Right cardiac atrium (tissue), 5 donors: Measurements from ENCODE around the gene KRTCAP2. TPM values are rescaled to one million over a fixed set of nuclear protein-coding genes. Genes with fewer than 3 reads are reported as not detected.
A peak's percentile ranks its signal among the peaks of the same experiment; 100 is the strongest.
"Not testable (repeated sequence)": the region's sequence is repeated elsewhere in the genome, so short reads cannot be mapped to it uniquely, and the experiment has no call there.

Experiments
- ATAC-seq, 2 donors: fragments of 200-7000 bp; cut with Tn5 transposase; one replicate each; pipeline versions ENCODE4 v1.8.0 to v1.9.1; 2020; ENCODE audit warnings: moderate library complexity in 2 of 2, mild to moderate bottlenecking in 1 of 2
- DNase-seq, 3 donors: peaks; one replicate each; pipeline ENCODE4 v3.0.0-alpha.2; 2020
- H3K27ac ChIP-seq: one replicate; pipeline ENCODE4 v1.5.1; 2013; ENCODE audit warnings: mild to moderate bottlenecking, low read length, control low read depth, moderate library complexity
- H3K27me3 ChIP-seq: one replicate; pipeline ENCODE4 v1.6.1; 2013; ENCODE audit not compliant: control insufficient read depth, insufficient read depth
- H3K4me1 ChIP-seq: one replicate; pipeline ENCODE4 v1.6.1; 2013; ENCODE audit warnings: low read length; ENCODE audit not compliant: control insufficient read depth, insufficient read depth
- H3K4me3 ChIP-seq: one replicate; pipeline ENCODE4 v1.5.1; 2013; ENCODE audit warnings: low read length, control low read depth
- H3K9me3 ChIP-seq: one replicate; pipeline ENCODE4 v1.6.1; 2013; ENCODE audit warnings: low read length; ENCODE audit not compliant: control insufficient read depth
- WGBS: extraction: QIAGEN DNeasy Blood & Tissue Kit; methylation state at CpG from one replicate; pipeline ENCODE4 v1.1.7; 2013; 5-methylcytosine and 5-hydroxymethylcytosine counted together
- intact Hi-C, 4 donors: fragments of 100-400 bp; cut with DNase I; formaldehyde crosslinking; loops; one replicate each; pipeline versions ENCODE4 v1.11.0 to v1.14.0; 2022 to 2023
- polyA plus RNA-seq: library from polyadenylated mRNA; stranded (reverse); fragments of 200-250 nt; gene quantifications from one replicate; pipeline ENCODE4 v1.2.3, GENCODE V29; 2013
- total RNA-seq, 4 donors: library from RNA; stranded (reverse); fragmentation: NEBNext Ultra II Directional; extraction: Animal tissue kit (Norgen Biotek cat#: 25700); gene quantifications; one replicate each; pipeline ENCODE4 v1.2.1, GENCODE V29; 2021
- donor health status: healthy with polysubstance abuse.
- donor health status: DM: no; HTN: yes; CAD: no.
- donor health status: DM: no; HTN: no; CAD: no.
- donor health status: DM: no; HTN: yes; CAD: no; lungs with severe emphysema.
- donor health status: DM: yes; HTN: yes; CAD: no.

Gene KRTCAP2
- total and polyA plus RNA-seq, 5 donors = 122 to 217 (median 137) TPM

DNA sequence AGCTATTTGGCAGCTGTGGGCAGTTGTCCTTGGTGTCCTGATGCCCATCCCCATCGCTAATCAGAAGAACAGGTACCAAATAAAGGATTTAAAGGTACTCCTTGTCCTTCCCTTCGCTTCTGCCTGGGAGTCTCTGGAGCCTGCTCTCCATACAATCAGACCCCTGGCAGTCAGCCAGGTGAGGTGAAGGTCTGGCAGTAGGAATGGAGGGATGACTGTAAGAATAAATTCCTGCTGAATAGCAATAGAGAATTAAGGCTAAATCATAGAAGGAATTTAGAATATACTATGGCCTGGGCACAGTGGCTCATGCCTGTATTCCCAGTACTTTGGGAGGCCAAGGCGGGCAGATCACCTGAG is 25.4 kb upstream of the KRTCAP2 start:
- Histone ChIP-seq H3K27me3 (no peaks in the 10 kb centered on the region), H3K4me1 (peaks cover 3% of the 10 kb centered on the region), H3K9me3 (no peaks in the 10 kb centered on the region), H3K27ac (no peak overlapping the region), H3K4me3 (no peak overlapping the region)
- WGBS = 94% methylated on average over 3 of the region's 3 CpGs
- intact Hi-C loops = no loop called here
- DNase-seq (no peak), ATAC-seq (no peak)

DNA sequence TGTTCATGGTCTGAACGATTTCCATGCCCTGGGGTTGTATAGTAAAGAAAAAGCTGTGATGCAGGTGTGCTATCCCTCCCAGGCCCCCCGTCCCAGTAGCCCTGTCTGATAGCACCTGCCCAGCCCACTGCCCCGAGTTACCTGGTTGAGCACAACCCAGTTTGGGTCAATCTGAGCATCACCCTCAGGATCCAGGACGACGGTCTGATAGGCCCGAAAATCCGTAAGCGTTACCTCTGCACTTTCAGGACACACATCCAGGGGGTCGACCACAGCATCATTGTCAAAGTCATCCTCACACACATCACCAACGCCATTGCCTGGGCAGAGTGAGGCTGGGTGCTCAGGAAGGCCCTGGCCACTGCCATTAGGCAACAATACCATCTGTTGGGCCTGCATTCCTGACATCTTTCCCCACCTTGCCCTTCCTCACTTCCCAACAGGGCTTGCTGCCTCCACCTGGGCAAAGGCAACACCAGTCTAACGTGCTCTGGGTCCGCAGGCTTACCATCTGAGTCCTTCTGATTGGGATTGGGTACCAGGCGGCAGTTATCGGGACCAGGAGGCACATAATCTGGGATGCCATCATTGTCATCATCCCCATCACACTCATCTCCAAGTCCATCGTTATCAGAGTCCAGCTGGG is 24.9 kb upstream of the KRTCAP2 start:
- Histone ChIP-seq H3K4me3 (no peak overlapping the region), H3K27ac (no peak overlapping the region), H3K27me3 (no peaks in the 10 kb centered on the region), H3K9me3 (no peaks in the 10 kb centered on the region), H3K4me1 (peaks cover 3% of the 10 kb centered on the region)
- no peak for ATAC-seq
- DNase-seq = no peak
- intact Hi-C loops = no loop called here
- WGBS = 89% methylated on average over 15 of the region's 15 CpGs

DNA sequence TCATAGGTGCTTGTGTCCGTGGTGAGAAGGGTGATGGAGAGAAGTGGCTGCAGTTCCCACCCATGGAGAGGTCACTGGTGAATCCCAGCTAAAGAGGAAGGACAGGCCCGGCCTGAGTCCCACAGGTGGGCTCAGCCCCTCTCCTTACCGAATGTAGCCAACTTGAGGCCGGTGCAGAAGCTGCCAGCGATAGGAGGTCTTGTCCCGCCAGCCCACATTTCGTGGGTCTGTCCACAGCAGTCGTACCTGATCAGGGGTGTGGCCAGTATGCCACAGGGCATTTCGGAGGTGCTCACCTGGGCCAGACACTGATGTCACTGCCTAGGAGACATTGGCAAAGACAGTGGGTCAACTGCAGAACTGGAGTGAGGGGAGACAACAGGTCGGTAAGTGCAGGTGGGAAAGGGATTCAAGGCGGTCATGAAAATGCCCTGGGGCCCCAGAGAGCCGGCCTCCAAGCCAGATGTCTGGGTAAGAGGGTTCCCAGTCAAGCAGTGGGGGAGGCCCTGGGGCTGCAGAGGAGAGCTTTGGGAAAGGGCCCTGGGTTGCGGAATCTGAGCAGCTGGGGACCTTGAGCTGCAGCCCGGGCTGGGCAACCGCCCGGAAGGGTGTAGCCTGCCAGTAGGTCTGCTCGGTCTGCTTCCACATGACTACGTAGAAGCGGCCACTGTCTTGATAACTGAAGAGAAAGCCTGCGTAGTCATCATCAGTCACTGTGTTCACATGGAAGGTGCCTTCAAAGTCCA is 24.0 kb upstream of the KRTCAP2 start:
- Histone ChIP-seq H3K4me3 (no peak overlapping the region), H3K4me1 (peaks cover 3% of the 10 kb centered on the region), H3K27ac (no peak overlapping the region), H3K9me3 (no peaks in the 10 kb centered on the region), H3K27me3 (no peaks in the 10 kb centered on the region)
- no peak for ATAC-seq
- DNase-seq = peak; percentile 71 to 78 (median 73)
- 89% methylated on average over 20 of the region's 20 CpGs for WGBS
- intact Hi-C loops = no loop called here

DNA sequence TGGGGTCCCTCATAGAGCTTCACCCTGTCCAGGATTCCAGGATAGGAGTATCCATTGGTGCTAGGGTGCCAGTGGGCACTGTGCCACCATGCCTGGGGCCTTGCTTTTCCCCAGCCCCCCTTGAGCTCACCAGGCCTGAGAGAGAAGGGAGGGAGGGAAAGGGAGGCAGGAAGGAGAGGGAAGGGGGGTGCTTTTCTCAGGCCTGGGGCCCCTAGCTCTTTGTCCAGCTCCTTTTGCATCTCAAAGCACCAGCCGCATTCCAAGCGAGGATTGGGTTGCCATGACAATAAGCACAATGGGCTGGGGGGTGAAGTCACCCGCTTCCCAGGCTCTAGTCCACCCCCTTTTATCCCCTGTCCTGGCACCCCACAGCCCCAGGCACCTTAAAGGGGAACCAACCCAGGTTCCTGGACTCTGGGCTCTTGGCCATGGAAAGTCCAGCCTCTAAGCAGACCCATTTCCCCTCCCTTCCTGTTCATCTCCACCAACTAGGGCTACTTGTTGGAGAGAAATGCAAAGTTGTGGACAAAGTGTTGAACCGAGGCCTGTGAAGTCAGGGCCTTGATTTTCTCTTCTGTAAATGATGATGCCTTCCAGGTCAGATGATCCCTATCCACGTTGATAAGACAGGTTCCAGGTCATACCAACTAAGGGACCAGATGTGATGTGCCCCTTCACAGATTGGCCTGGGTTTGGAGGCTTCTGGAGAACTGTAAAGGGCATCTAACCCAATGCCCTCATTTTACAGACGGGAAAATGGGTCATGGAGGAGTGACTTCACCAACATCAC is 23.2 kb upstream of the KRTCAP2 start:
- Histone ChIP-seq H3K27me3 (no peaks in the 10 kb centered on the region), H3K27ac (no peak overlapping the region), H3K4me1 (peaks cover 3% of the 10 kb centered on the region), H3K9me3 (no peaks in the 10 kb centered on the region), H3K4me3 (no peak overlapping the region)
- intact Hi-C loops = no loop called here
- ATAC-seq (no peak), DNase-seq (peak in 1 of 3 donors; percentile 61)
- 80% methylated on average over 6 of the region's 6 CpGs for WGBS

DNA sequence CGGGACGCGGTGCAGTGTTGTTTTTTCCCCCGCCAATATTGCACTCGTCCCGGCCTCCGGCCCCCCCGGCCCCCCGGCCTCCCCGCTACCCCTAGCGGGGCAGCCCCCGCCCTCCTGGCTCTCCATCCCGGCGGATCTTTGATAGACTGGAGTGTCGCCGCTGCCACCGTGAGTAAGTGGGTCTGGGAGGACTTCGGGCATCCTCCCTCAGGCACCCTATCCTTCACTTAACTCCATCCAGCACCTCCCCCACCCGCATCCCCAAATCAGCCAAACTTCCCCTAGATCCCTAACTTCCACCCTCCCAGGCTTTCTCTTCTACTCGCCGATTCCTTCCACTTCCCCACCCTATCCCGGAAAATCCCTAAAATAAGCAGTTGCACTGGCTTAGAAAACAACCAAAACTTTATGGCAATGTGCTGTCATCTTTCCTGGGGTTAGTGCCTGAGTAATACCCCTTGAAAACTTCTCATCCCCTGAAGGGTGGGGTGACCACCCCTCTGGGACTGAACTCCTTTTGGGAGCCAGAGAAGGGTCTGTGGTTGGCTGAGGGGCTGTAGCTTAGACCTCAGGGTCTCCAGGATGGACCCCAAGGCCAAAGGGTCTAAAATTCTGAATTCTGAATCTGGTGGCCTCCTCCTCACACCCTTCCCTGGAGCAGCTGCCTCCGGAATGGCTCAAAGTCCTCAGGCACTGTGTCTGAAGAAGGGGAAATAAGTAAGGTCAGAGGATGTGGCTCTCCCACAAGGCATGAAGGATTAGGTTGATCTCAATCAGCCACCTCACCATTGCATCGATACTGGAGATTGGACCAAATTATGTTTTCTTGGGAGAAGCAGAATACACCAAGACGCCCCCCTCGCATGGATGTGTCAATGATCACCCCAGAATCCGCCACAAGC is 22.3 kb upstream of the KRTCAP2 start:
- 21% methylated on average over 27 of the region's 27 CpGs for WGBS
- H3K4me1 ChIP-seq = peaks cover 3% of the 10 kb centered on the region
- DNase-seq = peak; percentile 21 to 69 (median 39)
- no peaks in the 10 kb centered on the region for H3K9me3 ChIP-seq
- peak; percentile 0 to 2 for ATAC-seq
- H3K27ac ChIP-seq = peak overlapping the region; percentile 49
- H3K27me3 ChIP-seq = no peaks in the 10 kb centered on the region
- H3K4me3 ChIP-seq = peak overlapping the region; percentile 52
- intact Hi-C loops = no loop called here

DNA sequence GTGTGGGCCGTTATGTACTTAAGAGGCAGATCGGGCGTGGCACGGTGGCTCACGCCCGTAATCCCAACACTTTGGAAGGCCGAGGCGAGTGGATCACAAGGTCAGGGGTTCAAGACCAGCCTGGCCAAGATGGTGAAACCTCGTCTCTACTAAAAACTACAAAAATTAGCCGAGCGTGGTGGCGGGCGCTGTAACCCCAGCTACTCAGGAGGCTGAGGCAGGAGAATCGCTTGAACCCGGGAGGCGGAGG is 20.8 kb upstream of the KRTCAP2 start:
- peak overlapping the region; percentile 83 for H3K27ac ChIP-seq
- DNase-seq, intact Hi-C loops, H3K9me3 ChIP-seq, H3K4me1 ChIP-seq, ATAC-seq, H3K27me3 ChIP-seq: not testable (repeated sequence)
- WGBS = 4% methylated on average over 16 of the region's 16 CpGs
- H3K4me3 ChIP-seq = peak overlapping the region; percentile 11

DNA sequence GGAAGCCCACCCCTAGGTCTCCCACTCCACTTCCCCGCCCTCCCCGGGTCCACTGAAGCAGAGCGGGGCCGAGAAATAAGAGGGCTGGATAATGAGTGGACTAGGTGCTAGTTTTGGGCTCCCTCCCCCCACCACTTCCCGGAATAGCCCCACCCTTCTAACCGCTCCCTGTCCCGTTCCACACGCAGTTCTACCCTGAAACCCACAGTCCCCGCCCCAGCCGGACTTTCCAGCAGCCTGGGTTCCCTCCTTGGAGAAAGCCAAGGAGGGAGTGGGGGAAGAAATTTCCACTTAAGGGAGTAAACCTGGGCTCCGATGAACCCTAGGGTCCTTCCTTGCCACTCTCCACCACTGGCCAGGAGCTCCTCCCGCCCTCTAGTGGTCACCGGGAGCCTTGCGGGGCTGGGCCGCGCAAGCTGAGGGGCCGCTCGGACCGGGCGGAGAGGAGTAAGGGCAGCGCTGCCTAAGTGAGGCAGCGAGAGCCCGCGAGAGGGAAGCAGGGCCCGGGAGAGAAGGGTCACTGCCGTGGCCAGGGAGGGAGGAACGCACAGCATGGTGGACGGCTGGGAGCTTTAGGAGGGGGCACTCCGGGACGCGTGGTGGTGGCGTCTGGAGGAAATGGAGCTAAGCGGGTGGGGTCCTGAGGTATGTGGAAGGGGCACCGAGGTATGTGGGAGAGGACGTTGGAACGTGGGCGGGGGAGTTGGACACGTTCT is 20.3 kb upstream of the KRTCAP2 start:
- intact Hi-C loops = no loop called here
- DNase-seq (peak; percentile 94 to 96 (median 96)), ATAC-seq (peak; percentile 85 to 86)
- H3K4me3 ChIP-seq = peak overlapping the region; percentile 11
- H3K4me1 ChIP-seq = peaks cover 3% of the 10 kb centered on the region
- H3K27ac ChIP-seq = peak overlapping the region; percentile 83
- H3K27me3 ChIP-seq = no peaks in the 10 kb centered on the region
- under 1% methylated on average over 38 of the region's 38 CpGs for WGBS
- H3K9me3 ChIP-seq = no peaks in the 10 kb centered on the region

DNA sequence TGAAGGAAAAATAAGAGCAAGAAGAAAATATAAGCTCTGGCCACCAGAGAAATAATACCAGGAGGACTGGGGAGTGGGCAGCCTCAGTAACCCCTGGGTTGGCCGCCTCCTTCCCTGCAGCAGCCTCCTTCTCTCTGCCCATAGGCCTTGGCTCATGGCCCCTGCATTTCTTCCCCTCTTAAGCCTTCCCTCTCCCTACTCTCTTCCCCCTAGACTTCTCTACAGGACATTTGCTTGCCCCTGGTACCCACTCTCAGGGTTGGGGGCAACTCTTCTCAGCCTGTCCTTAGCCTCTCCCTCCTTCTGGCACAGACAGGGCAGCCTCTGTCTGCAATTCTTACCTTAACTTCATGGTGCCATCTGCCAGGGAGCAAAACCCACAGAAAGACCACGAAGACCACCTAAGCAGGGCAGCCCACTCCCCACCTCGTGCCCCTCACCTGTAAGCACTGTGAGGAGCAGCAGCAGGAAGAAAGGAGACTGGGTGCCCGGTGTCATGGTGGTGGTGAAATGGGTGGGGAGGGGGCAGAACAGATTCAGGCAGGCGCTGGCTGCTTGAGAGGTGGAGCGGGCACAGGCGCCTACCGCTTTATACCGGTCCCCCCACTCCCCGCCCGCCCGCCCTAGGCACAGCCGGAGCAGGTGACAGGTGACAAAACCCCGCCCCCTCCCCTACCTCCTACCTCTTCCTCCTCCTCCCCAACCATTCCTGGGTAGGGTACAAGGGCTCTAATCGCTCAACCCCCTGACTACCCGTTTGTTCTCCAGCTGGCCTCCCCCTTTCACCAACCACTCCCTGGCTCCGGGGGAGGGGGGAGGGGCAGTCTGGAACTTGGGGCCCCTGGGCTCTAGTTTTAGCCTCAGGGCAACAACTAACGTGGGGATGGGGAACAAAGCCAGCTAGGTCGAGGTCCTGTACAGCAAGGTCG is 19.5 kb upstream of the KRTCAP2 start:
- H3K4me1 ChIP-seq = peaks cover 3% of the 10 kb centered on the region
- H3K9me3 ChIP-seq = no peaks in the 10 kb centered on the region
- H3K27me3 ChIP-seq = no peaks in the 10 kb centered on the region
- intact Hi-C loops = no loop called here
- peak; percentile 6 to 19 for ATAC-seq
- peak overlapping the region; percentile 37 for H3K27ac ChIP-seq
- peak in 1 of 3 donors; percentile 14 for DNase-seq
- H3K4me3 ChIP-seq = no peak overlapping the region
- 48% methylated on average over 20 of the region's 20 CpGs for WGBS

DNA sequence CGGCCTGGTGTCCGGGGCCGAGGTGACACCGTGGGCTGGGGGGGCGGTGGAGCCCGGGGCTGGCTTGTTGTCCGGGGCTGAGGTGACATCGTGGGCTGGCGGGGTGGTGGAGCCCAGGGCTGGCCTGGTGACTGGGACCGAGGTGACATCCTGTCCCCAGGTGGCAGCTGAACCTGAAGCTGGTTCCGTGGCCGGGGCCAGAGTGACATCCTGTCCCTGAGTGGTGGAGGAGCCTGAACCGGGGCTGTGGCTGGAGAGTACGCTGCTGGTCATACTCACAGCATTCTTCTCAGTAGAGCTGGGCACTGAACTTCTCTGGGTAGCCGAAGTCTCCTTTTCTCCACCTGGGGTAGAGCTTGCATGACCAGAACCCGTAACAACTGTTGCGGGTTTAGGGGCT is 18.8 kb upstream of the KRTCAP2 start:
- Histone ChIP-seq H3K4me3 (no peak overlapping the region), H3K4me1 (peaks cover 3% of the 10 kb centered on the region), H3K27me3 (no peaks in the 10 kb centered on the region), H3K27ac (no peak overlapping the region), H3K9me3 (no peaks in the 10 kb centered on the region)
- DNase-seq = peak; percentile 22 to 67 (median 59)
- WGBS = 91% methylated on average over 17 of the region's 17 CpGs
- no peak for ATAC-seq
- intact Hi-C loops = no loop called here
